Spleen (tissue), 7 donors: ENCODE measurements around the gene RBMS3.

Experiments used
- POLR2AphosphoS5 ChIP-seq, 3 donors: sonication (generic); formaldehyde crosslinking; IDR thresholded peaks; one replicate each; pipeline ENCODE4 v1.5.1; 2017; ENCODE audit warnings: antibody characterized with exemption in 3 of 3
- TF ChIP-seq, protein P1 (sequence below), 11 experiments: fragments of 200-600 bp in 7 of 11; fragments of 450-650 bp in 4 of 11; sonication (generic) in 4 of 11; IDR thresholded peaks in 8 of 11; conservative IDR thresholded peaks in 3 of 11; 1 replicate in 7 of 11; 2 replicates in 4 of 11; pipeline versions ENCODE4 v1.4.0 to v1.8.0; 2016 to 2021; ENCODE audit warnings: antibody characterized with exemption in 11 of 11, inconsistent platforms in 4 of 11, mild to moderate bottlenecking in 1 of 11
- donor health status: DM: no; HTN: no; CAD: no; lungs with moderate emphysema.
- donor health status: DM: no; HTN: no; CAD: no.
- donor health status: DM: no; HTN: no; CAD: no.

DNA sequence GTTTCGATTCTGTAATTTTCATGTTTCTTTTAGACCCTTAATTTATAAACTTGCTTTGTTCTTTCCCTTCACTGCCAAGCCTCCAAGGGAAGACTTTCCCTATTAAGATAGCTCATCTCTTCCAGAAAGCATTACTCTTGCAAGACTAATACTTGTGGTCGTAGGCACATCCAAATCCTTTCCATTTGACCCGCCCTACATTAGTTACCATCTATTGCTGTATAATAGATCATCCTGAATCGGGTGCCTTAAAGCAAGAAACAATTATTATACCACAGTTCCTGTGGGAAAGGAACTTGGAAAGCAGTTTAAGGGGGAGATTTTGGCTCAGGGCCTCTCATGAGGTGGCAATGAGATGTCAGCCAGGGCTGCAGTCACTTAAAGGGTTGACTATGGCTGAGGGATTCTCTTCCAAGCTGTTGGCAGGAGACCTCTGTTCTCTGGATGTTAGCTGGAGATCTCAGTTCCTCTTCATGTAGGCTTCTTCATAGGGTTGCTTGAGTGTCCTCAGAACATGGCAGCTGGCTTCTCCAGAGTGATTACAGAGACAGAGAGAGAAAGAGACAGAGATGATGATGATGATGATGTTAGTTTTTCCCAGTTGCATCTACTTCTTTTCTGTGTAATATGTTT is 755.2 kb downstream of the RBMS3 start:
- TF ChIP-seq, protein P1, sequence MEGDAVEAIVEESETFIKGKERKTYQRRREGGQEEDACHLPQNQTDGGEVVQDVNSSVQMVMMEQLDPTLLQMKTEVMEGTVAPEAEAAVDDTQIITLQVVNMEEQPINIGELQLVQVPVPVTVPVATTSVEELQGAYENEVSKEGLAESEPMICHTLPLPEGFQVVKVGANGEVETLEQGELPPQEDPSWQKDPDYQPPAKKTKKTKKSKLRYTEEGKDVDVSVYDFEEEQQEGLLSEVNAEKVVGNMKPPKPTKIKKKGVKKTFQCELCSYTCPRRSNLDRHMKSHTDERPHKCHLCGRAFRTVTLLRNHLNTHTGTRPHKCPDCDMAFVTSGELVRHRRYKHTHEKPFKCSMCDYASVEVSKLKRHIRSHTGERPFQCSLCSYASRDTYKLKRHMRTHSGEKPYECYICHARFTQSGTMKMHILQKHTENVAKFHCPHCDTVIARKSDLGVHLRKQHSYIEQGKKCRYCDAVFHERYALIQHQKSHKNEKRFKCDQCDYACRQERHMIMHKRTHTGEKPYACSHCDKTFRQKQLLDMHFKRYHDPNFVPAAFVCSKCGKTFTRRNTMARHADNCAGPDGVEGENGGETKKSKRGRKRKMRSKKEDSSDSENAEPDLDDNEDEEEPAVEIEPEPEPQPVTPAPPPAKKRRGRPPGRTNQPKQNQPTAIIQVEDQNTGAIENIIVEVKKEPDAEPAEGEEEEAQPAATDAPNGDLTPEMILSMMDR (IDR thresholded peaks at IDR 0.05 in 8 of 11, conservative IDR thresholded peaks at IDR 0.05 in 3 of 11) = no peak
- no peak for TF ChIP-seq POLR2AphosphoS5 (IDR thresholded peaks at IDR 0.05)
